SU-DHL-6 (cell line): Measurements from ENCODE around the gene SMC6.

Source experiments
- H2AFZ ChIP-seq: fragments of 200-600 bp; sonication (generic); 2 replicates; pipeline ENCODE4 v1.6.1; 2014; ENCODE audit warnings: low read depth, mild to moderate bottlenecking, moderate library complexity, mixed read lengths, antibody characterized with exemption, low read length; ENCODE audit not compliant: severe bottlenecking
- H3F3A ChIP-seq: fragments of 200-600 bp; shearing (Covaris generic); 2 replicates; pipeline ENCODE4 v1.6.0; 2016; ENCODE audit warnings: antibody characterized with exemption, mild to moderate bottlenecking; ENCODE audit not compliant: insufficient read depth
- H3K27ac ChIP-seq: fragments of 200-600 bp; sonication (generic); 2 replicates; pipeline ENCODE4 v1.5.1; 2016; ENCODE audit warnings: low read depth, mild to moderate bottlenecking, low read length, moderate library complexity, mixed read lengths
- H3K27me3 ChIP-seq: fragments of 200-600 bp; sonication (generic), shearing (Covaris generic); 2 replicates; pipeline ENCODE4 v1.6.0; 2014; ENCODE audit warnings: mild to moderate bottlenecking, low read length
- H3K36me3 ChIP-seq: fragments of 200-600 bp; sonication (generic); 2 replicates; pipeline ENCODE4 v1.6.1; 2014; ENCODE audit warnings: mild to moderate bottlenecking, low read length, mixed read lengths
- H3K4me2 ChIP-seq: fragments of 300-600, 200-600 bp; shearing (Covaris generic), sonication (generic); 2 replicates; pipeline ENCODE4 v1.6.0; 2014; ENCODE audit warnings: low read length, low read depth, mild to moderate bottlenecking; ENCODE audit not compliant: poor library complexity, severe bottlenecking
- H3K4me3 ChIP-seq: fragments of 200-600 bp; sonication (generic); 2 replicates; pipeline ENCODE4 v1.5.1; 2014; ENCODE audit warnings: antibody characterized with exemption, low read length, mild to moderate bottlenecking, mixed read lengths; ENCODE audit not compliant: insufficient read depth, poor library complexity, severe bottlenecking
- H3K79me2 ChIP-seq: fragments of 200-600 bp; sonication (generic); 2 replicates; pipeline ENCODE4 v1.6.1; 2014; ENCODE audit warnings: mild to moderate bottlenecking, low read length, moderate library complexity; ENCODE audit not compliant: insufficient read depth
- H3K9ac ChIP-seq: fragments of 200-600 bp; sonication (generic); 2 replicates; pipeline ENCODE4 v1.7.0; 2014; ENCODE audit warnings: mild to moderate bottlenecking, low read length
- H3K9me2 ChIP-seq: fragments of 200-600 bp; sonication (generic); replicated peaks from 2 replicates; pipeline ENCODE4 v1.6.1; 2014; ENCODE audit warnings: low read length; ENCODE audit not compliant: insufficient read depth
- H3K9me3 ChIP-seq: fragments of 200-600 bp; sonication (generic); 2 replicates; pipeline ENCODE4 v1.6.1; 2014; ENCODE audit warnings: low read length, mixed read lengths; ENCODE audit not compliant: insufficient read depth
- H4K20me1 ChIP-seq: fragments of 200-600 bp; sonication (generic); 2 replicates; pipeline ENCODE4 v1.6.1; 2014; ENCODE audit warnings: low read depth, mild to moderate bottlenecking, antibody characterized with exemption, low read length, moderate library complexity, mixed read lengths
- EZH2phosphoT487 ChIP-seq: fragments of 200-600 bp; sonication (generic), shearing (Covaris generic); conservative IDR thresholded peaks from 2 replicates; pipeline ENCODE4 v1.6.1; 2018; ENCODE audit warnings: mild to moderate bottlenecking, antibody characterized with exemption, low read length, moderate library complexity, mixed read lengths
- TF ChIP-seq, protein P1 (sequence below): fragments of 200-600 bp; sonication (generic); IDR thresholded peaks from one replicate; pipeline ENCODE4 v1.5.1; 2017; ENCODE audit warnings: antibody characterized with exemption, mild to moderate bottlenecking, low read length, moderate library complexity; ENCODE audit not compliant: insufficient read depth, poor library complexity, severe bottlenecking

The SMC6 gene

DNA sequence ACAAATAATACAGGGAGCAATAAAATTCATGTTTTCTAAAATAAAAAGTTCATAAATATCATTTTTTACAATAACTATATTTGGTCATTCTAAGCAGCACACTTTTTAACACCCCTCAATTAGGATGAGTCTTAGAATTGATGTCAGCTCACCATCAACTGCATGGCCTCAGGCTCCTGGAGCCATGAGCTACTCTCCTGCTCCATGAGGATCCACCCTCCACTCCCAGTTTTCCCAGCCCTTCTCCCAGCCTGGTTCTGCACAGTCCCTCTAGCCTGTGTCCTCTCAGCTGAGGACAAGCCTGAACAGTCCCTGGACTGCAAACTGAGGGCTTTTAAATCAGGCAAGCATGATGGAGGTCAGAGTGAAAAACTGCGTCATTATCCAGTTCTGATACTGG lies 89.1 kb downstream of the SMC6 start:
- Histone ChIP-seq H3K9me2 (no peaks in the 10 kb centered on the region), H3K9me3 (no peaks in the 10 kb centered on the region), H3K9ac (no peak overlapping the region), H3K36me3 (peaks cover 34% of the 10 kb centered on the region), H3K4me3 (no peak overlapping the region), H2AFZ (no peak overlapping the region), H3K4me2 (no peak overlapping the region), H3K79me2 (no peaks in the 10 kb centered on the region), H4K20me1 (no peaks in the 10 kb centered on the region), H3F3A (no peaks in the 10 kb centered on the region), H3K27me3 (no peaks in the 10 kb centered on the region), H3K27ac (no peak overlapping the region)
- TF ChIP-seq, protein P1, sequence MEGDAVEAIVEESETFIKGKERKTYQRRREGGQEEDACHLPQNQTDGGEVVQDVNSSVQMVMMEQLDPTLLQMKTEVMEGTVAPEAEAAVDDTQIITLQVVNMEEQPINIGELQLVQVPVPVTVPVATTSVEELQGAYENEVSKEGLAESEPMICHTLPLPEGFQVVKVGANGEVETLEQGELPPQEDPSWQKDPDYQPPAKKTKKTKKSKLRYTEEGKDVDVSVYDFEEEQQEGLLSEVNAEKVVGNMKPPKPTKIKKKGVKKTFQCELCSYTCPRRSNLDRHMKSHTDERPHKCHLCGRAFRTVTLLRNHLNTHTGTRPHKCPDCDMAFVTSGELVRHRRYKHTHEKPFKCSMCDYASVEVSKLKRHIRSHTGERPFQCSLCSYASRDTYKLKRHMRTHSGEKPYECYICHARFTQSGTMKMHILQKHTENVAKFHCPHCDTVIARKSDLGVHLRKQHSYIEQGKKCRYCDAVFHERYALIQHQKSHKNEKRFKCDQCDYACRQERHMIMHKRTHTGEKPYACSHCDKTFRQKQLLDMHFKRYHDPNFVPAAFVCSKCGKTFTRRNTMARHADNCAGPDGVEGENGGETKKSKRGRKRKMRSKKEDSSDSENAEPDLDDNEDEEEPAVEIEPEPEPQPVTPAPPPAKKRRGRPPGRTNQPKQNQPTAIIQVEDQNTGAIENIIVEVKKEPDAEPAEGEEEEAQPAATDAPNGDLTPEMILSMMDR = no peak
- no peak for TF ChIP-seq EZH2phosphoT487

DNA sequence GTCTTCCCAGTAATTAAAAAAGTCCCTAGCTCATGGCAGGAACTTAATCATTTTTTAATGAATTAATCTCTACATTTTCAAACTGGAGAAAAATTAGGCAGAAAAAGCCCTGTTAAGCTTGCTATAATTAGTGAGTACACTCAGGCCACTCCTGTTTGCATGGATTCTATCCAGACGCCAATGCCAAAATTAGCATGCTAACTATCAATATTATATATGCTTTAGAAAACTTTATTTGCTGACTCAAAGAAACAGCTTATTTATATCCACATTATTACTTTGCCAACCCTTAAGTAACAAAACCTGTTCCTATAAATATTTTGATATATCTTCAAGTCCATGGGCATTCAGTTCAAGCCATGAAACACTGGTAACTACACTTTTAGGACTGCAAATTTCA lies 90.9 kb downstream of the SMC6 start:
- Histone ChIP-seq H3K36me3 (peaks cover 25% of the 10 kb centered on the region), H3K9ac (no peak overlapping the region), H3K27me3 (no peaks in the 10 kb centered on the region)

DNA sequence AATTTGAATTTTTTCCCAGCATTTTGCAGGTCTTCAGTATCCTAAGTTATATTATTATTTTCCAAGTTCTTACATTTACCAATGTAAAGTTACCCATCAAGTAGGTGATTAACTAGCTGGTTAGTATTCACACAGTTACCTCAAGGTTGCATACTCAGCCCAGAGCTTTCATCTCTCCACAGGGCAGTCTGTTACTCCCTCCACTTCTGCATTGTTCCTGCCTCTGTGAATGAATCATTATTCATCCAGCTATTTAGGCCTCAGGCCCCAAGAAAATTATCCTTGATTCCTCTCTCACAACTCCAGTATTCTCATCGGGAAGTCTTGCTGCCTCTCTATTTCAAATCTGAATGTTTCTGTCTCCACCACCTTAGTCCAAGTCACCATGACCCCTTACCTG lies 92.2 kb downstream of the SMC6 start:
- Histone ChIP-seq H2AFZ (no peak overlapping the region), H3K9me3 (no peaks in the 10 kb centered on the region), H3K27ac (no peak overlapping the region), H3K4me3 (no peak overlapping the region), H4K20me1 (no peaks in the 10 kb centered on the region), H3K36me3 (peaks cover 24% of the 10 kb centered on the region), H3K9ac (no peak overlapping the region), H3K27me3 (no peaks in the 10 kb centered on the region), H3K4me2 (no peak overlapping the region), H3K9me2 (no peaks in the 10 kb centered on the region), H3K79me2 (no peaks in the 10 kb centered on the region), H3F3A (no peaks in the 10 kb centered on the region)
- TF ChIP-seq EZH2phosphoT487 = no peak
- TF ChIP-seq, protein P1 = no peak

More for the DNA sequence above, 90.9 kb downstream of the SMC6 start:
- H3K9me3 ChIP-seq = no peaks in the 10 kb centered on the region
- no peaks in the 10 kb centered on the region for H3K79me2 ChIP-seq
- H3K4me3 ChIP-seq = no peak overlapping the region
- H2AFZ ChIP-seq = no peak overlapping the region
- H3K9me2 ChIP-seq = no peaks in the 10 kb centered on the region
- TF ChIP-seq, protein P1 = no peak
- TF ChIP-seq EZH2phosphoT487 = no peak
- H4K20me1 ChIP-seq = no peaks in the 10 kb centered on the region
- no peak overlapping the region for H3K4me2 ChIP-seq
- H3F3A ChIP-seq = no peaks in the 10 kb centered on the region
- H3K27ac ChIP-seq = no peak overlapping the region
